Mesothelial cell of epicardium (in vitro differentiated cells): ENCODE data around the gene ATP8B4. TPM values are rescaled to one million over a fixed set of nuclear protein-coding genes. Genes with fewer than 3 reads are reported as not detected.

Experiments
- DNase-seq, 2 experiments: peaks; one replicate each; pipeline ENCODE4 v3.0.0; 2021; ENCODE audit warnings: low spot score in 2 of 2; ENCODE audit not compliant: unreplicated experiment in 2 of 2
- H3K27ac Mint-ChIP-seq: 2 replicates; pipeline ENCODE4 v1.8.0; 2021; ENCODE audit warnings: mixed read lengths
- H3K27me3 Mint-ChIP-seq: 2 replicates; pipeline ENCODE4 v1.8.0; 2021; ENCODE audit warnings: low read depth, mixed read lengths
- H3K36me3 Mint-ChIP-seq: 2 replicates; pipeline ENCODE4 v1.8.0; 2021; ENCODE audit warnings: mixed read lengths
- H3K4me1 Mint-ChIP-seq: 2 replicates; pipeline ENCODE4 v1.8.0; 2021; ENCODE audit warnings: mixed read lengths
- H3K4me3 Mint-ChIP-seq: 2 replicates; pipeline ENCODE4 v1.8.0; 2021; ENCODE audit warnings: mild to moderate bottlenecking, moderate library complexity, mixed read lengths
- H3K9me3 Mint-ChIP-seq: 2 replicates; pipeline ENCODE4 v1.8.0; 2021; ENCODE audit warnings: mixed read lengths
- total RNA-seq: library from RNA; stranded (reverse); gene quantifications from 3 replicates; pipeline ENCODE4 v1.2.1, GENCODE V29; 2021
- TF ChIP-seq, protein P1 (sequence below): fragments of 200-600 bp; sonication (generic); IDR thresholded peaks from one replicate; pipeline ENCODE4 v1.5.0; 2021; ENCODE audit warnings: antibody characterized with exemption; ENCODE audit not compliant: unreplicated experiment

The ATP8B4 gene
- total RNA-seq, 1 donor from 2014 or later: 1.8 TPM

DNA sequence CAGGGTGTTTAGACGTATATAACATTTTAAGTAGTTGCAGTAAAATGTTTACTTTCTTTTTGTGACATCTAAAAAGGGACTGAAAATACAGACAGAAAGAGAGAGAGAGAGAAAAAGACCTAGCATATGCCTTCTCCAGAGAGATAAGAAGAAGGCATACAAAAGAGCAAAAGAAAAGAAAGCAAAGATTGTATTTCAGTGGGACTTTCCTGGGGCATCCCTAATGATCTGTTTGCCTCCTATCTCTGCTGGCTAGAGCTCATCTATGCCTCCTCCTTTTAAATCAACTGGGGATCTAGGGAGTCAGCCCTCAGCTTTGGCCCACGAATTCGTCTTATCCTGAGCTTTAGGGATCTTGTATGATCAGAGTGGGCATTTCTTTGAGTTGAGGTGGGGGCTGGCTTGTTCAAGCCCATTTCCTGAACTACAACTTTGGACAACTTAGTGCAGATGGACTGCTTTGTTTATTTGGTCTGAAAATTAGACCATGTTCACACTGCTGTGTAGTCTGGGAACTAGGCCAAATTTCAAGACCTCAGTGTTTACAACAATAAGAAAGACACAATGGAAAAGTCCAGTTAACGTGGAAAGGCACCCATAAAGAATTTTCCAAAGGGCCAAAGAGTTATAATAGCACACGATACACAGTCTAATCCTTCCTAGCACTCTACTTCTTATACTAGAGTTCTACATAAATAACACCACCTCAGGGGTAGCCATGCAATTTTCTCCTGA, 61.0 kb downstream of the ATP8B4 start:
- TF ChIP-seq, protein P1, sequence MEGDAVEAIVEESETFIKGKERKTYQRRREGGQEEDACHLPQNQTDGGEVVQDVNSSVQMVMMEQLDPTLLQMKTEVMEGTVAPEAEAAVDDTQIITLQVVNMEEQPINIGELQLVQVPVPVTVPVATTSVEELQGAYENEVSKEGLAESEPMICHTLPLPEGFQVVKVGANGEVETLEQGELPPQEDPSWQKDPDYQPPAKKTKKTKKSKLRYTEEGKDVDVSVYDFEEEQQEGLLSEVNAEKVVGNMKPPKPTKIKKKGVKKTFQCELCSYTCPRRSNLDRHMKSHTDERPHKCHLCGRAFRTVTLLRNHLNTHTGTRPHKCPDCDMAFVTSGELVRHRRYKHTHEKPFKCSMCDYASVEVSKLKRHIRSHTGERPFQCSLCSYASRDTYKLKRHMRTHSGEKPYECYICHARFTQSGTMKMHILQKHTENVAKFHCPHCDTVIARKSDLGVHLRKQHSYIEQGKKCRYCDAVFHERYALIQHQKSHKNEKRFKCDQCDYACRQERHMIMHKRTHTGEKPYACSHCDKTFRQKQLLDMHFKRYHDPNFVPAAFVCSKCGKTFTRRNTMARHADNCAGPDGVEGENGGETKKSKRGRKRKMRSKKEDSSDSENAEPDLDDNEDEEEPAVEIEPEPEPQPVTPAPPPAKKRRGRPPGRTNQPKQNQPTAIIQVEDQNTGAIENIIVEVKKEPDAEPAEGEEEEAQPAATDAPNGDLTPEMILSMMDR: no peak
- peaks cover 9% of the 10 kb centered on the region for H3K4me1 Mint-ChIP-seq
- no peaks in the 10 kb centered on the region for H3K27me3 Mint-ChIP-seq
- no peak overlapping the region for H3K4me3 Mint-ChIP-seq
- DNase-seq: no peak
- H3K9me3 Mint-ChIP-seq: peaks cover 7% of the 10 kb centered on the region
- no peak overlapping the region for H3K27ac Mint-ChIP-seq
- H3K36me3 Mint-ChIP-seq: no peaks in the 10 kb centered on the region

DNA sequence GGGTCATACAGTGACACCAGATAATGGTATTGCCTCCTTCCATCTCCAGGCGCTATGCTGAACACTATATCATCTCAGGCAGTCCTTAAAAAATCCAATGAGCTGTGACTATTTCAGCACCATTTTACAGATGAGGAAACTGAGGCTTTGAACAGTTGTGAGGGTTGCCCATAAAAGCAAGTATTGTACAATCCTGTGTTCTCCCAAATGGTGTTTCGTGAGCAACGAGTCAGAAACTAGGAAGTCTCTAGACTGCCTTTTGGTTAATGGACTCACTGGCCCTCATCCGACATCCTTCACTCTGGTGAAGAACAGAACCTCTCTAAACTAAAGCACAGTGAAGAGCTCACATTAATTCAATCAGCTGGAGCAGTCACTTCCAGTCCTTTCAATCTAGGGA, 61.8 kb downstream of the ATP8B4 start:
- Mint-ChIP-seq H3K4me1 (peaks cover 9% of the 10 kb centered on the region), H3K27ac (no peak overlapping the region), H3K4me3 (no peak overlapping the region), H3K27me3 (no peaks in the 10 kb centered on the region), H3K9me3 (peaks cover 7% of the 10 kb centered on the region), H3K36me3 (no peaks in the 10 kb centered on the region)
- DNase-seq: no peak
- TF ChIP-seq, protein P1: no peak

- no peak for DNase-seq
- Mint-ChIP-seq H3K4me1 (peaks cover 22% of the 10 kb centered on the region), H3K27ac (no peak overlapping the region), H3K9me3 (peaks cover 7% of the 10 kb centered on the region), H3K4me3 (no peak overlapping the region), H3K36me3 (no peaks in the 10 kb centered on the region), H3K27me3 (no peaks in the 10 kb centered on the region)
- TF ChIP-seq, protein P1: no peak
Measured at GRCh38 chr15:50055750-50056157, 63.3 kb downstream of the ATP8B4 start.

- H3K36me3 Mint-ChIP-seq: no peaks in the 10 kb centered on the region
- H3K27ac Mint-ChIP-seq: no peak overlapping the region
- H3K27me3 Mint-ChIP-seq: no peaks in the 10 kb centered on the region
- no peak overlapping the region for H3K4me3 Mint-ChIP-seq
- peaks cover 7% of the 10 kb centered on the region for H3K9me3 Mint-ChIP-seq
- TF ChIP-seq, protein P1: no peak
- no peak for DNase-seq
- peaks cover 22% of the 10 kb centered on the region for H3K4me1 Mint-ChIP-seq
Measured at GRCh38 chr15:50055332-50055731, 63.7 kb downstream of the ATP8B4 start.

GRCh38 chr15:50053055-50053856, 65.8 kb downstream of the ATP8B4 start:
- no peak overlapping the region for H3K4me3 Mint-ChIP-seq
- H3K27ac Mint-ChIP-seq: no peak overlapping the region
- H3K27me3 Mint-ChIP-seq: no peaks in the 10 kb centered on the region
- peaks cover 26% of the 10 kb centered on the region for H3K4me1 Mint-ChIP-seq
- TF ChIP-seq, protein P1: no peak
- peaks cover 7% of the 10 kb centered on the region for H3K36me3 Mint-ChIP-seq
- DNase-seq: no peak
- H3K9me3 Mint-ChIP-seq: peaks cover 12% of the 10 kb centered on the region
